IMR-90 (cell line): ENCODE results near the gene TEX44.

Source experiments
- POLR2A ChIP-seq: IDR thresholded peaks from 2 replicates; pipeline ENCODE4 v1.6.1; 2012; ENCODE audit warnings: mild to moderate bottlenecking, low read depth, low read length
- RAD21 ChIP-seq: IDR thresholded peaks from 2 replicates; pipeline ENCODE4 v1.6.1; 2012; ENCODE audit warnings: low read length, improper control_type of control experiment
- TF ChIP-seq, protein P1 (sequence below): fragments of 150-350 bp; IDR thresholded peaks from 2 replicates; pipeline ENCODE4 v1.6.1; 2016; ENCODE audit warnings: low read depth, mild to moderate bottlenecking, low read length, moderate library complexity, borderline replicate concordance
- TF ChIP-seq, protein P2 (sequence below): conservative IDR thresholded peaks from 2 replicates; pipeline ENCODE4 v1.5.1; 2012; ENCODE audit warnings: mild to moderate bottlenecking, low read depth, low read length, improper control_type of control experiment

- TF ChIP-seq RAD21 (no peak), POLR2A (no peak)
- TF ChIP-seq, protein P1, sequence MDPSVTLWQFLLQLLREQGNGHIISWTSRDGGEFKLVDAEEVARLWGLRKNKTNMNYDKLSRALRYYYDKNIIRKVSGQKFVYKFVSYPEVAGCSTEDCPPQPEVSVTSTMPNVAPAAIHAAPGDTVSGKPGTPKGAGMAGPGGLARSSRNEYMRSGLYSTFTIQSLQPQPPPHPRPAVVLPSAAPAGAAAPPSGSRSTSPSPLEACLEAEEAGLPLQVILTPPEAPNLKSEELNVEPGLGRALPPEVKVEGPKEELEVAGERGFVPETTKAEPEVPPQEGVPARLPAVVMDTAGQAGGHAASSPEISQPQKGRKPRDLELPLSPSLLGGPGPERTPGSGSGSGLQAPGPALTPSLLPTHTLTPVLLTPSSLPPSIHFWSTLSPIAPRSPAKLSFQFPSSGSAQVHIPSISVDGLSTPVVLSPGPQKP = no peak
- TF ChIP-seq, protein P2, sequence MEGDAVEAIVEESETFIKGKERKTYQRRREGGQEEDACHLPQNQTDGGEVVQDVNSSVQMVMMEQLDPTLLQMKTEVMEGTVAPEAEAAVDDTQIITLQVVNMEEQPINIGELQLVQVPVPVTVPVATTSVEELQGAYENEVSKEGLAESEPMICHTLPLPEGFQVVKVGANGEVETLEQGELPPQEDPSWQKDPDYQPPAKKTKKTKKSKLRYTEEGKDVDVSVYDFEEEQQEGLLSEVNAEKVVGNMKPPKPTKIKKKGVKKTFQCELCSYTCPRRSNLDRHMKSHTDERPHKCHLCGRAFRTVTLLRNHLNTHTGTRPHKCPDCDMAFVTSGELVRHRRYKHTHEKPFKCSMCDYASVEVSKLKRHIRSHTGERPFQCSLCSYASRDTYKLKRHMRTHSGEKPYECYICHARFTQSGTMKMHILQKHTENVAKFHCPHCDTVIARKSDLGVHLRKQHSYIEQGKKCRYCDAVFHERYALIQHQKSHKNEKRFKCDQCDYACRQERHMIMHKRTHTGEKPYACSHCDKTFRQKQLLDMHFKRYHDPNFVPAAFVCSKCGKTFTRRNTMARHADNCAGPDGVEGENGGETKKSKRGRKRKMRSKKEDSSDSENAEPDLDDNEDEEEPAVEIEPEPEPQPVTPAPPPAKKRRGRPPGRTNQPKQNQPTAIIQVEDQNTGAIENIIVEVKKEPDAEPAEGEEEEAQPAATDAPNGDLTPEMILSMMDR = no peak
Measured at GRCh38 chr2:231546014-231546715, 46.5 kb upstream of the TEX44 start.
